Karpas-422 (cell line): Measurements from ENCODE around the gene GRK3. TPM values are rescaled to one million over a fixed set of nuclear protein-coding genes. Genes with fewer than 3 reads are reported as not detected.
"Not testable (repeated sequence)": the region's sequence is repeated elsewhere in the genome, so short reads cannot be mapped to it uniquely, and the experiment has no call there.

Experiments used
- DNase-seq: peaks from one replicate; pipeline ENCODE4 v3.0.0-alpha.2; 2015
- H2AFZ ChIP-seq: fragments of 200-600 bp; sonication (generic); 2 replicates; pipeline ENCODE4 v1.6.1; 2014; ENCODE audit warnings: antibody characterized with exemption, low read length, mixed read lengths
- H3K27ac ChIP-seq: fragments of 200-600 bp; sonication (generic); 2 replicates; pipeline ENCODE4 v1.5.1; 2014; ENCODE audit warnings: mild to moderate bottlenecking, low read length, moderate library complexity
- H3K27me3 ChIP-seq: fragments of 200-600 bp; sonication (generic); 2 replicates; pipeline ENCODE4 v1.6.1; 2014; ENCODE audit warnings: low read length, mixed read lengths
- H3K36me3 ChIP-seq: fragments of 200-600 bp; sonication (generic); 2 replicates; pipeline ENCODE4 v1.6.1; 2014; ENCODE audit warnings: low read length, mixed read lengths; ENCODE audit not compliant: insufficient read depth
- H3K4me1 ChIP-seq: fragments of 200-600 bp; sonication (generic); 2 replicates; pipeline ENCODE4 v1.6.1; 2014; ENCODE audit warnings: mild to moderate bottlenecking, low read length, mixed read lengths
- H3K4me2 ChIP-seq: fragments of 200-600 bp; sonication (generic); 2 replicates; pipeline ENCODE4 v1.6.1; 2014; ENCODE audit warnings: low read length, low read depth, mild to moderate bottlenecking; ENCODE audit not compliant: poor library complexity, severe bottlenecking
- H3K4me3 ChIP-seq: fragments of 200-600 bp; sonication (generic); 2 replicates; pipeline ENCODE4 v1.5.1; 2014; ENCODE audit warnings: mild to moderate bottlenecking, antibody characterized with exemption, low read length, mixed read lengths
- H3K79me2 ChIP-seq: fragments of 200-600 bp; sonication (generic); 2 replicates; pipeline ENCODE4 v1.6.1; 2014; ENCODE audit warnings: mild to moderate bottlenecking, low read length, mixed read lengths
- H3K9ac ChIP-seq: fragments of 200-600 bp; sonication (generic); 2 replicates; pipeline ENCODE4 v1.6.0; 2014; ENCODE audit warnings: low read length
- H3K9me2 ChIP-seq: fragments of 200-600 bp; sonication (generic), shearing (Covaris generic); replicated peaks from 2 replicates; pipeline ENCODE4 v1.6.0; 2014; ENCODE audit warnings: mild to moderate bottlenecking, low read length, moderate library complexity; ENCODE audit not compliant: insufficient read depth
- H3K9me3 ChIP-seq: fragments of 300-700, 200-600 bp; sonication (generic); 2 replicates; pipeline ENCODE4 v1.6.1; 2014; ENCODE audit warnings: low read length, mixed read lengths
- H4K20me1 ChIP-seq: fragments of 200-600 bp; sonication (generic); 2 replicates; pipeline ENCODE4 v1.6.1; 2014; ENCODE audit warnings: mild to moderate bottlenecking, antibody characterized with exemption, low read length, low read depth; ENCODE audit not compliant: insufficient read depth
- total RNA-seq: library from RNA; depleted of rRNA; stranded (reverse); fragments of >200 nt; shearing (Covaris generic); gene quantifications from 2 replicates; pipeline ENCODE4 v1.2.3, GENCODE V29; 2014; ENCODE audit warnings: low replicate concordance

GRK3 gene
- total RNA-seq, 1 experiment from 2014 or later, result 2.0 TPM

GRCh38 chr22:25570486-25570885 lies 6.0 kb downstream of the GRK3 start:
- Histone ChIP-seq H3K9ac (no peak overlapping the region), H3K4me2 (no peak overlapping the region), H3K36me3 (no peaks in the 10 kb centered on the region), H3K27ac (no peak overlapping the region), H3K4me1 (peaks cover 22% of the 10 kb centered on the region), H2AFZ (no peak overlapping the region), H3K9me3 (no peaks in the 10 kb centered on the region), H3K27me3 (no peaks in the 10 kb centered on the region), H3K4me3 (no peak overlapping the region), H3K79me2 (no peaks in the 10 kb centered on the region), H4K20me1 (0 out of 2 replicates have a peak, but pooled peaks cover 4% of the 10 kb centered on the region), H3K9me2 (no peaks in the 10 kb centered on the region)
- no peak for DNase-seq

- not testable (repeated sequence) for H3K27ac ChIP-seq, DNase-seq, H3K9ac ChIP-seq, H3K4me3 ChIP-seq, H4K20me1 ChIP-seq, H3K79me2 ChIP-seq, H3K27me3 ChIP-seq, H3K9me2 ChIP-seq, H3K36me3 ChIP-seq, H2AFZ ChIP-seq, H3K4me2 ChIP-seq, H3K9me3 ChIP-seq
- H3K4me1 ChIP-seq, result peaks cover 10% of the 10 kb centered on the region
Measured at GRCh38 chr22:25571969-25572707, 7.7 kb downstream of the GRK3 start.

DNA sequence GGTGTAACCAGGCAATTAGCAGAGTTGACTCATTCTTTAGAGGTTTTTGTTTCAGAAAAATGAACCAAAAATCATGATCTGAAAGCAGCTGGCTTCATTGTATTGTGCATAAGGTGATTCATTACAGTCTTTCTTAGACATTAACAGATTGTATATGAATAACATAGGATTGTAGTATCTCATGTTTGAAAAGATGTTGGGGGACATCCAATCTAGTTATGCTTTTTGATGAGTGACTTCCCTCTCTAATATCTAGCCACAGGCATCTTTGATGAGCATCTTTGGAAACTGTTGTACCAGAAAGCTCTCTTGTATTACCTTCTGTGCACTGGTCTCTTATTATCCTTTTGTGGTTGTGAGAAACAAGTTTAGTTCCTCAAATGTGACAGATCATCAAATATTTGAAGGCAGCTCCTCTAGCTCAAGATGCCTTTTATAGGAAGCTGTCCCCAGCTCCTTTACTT lies 8.3 kb downstream of the GRK3 start:
- Histone ChIP-seq H2AFZ (no peak overlapping the region), H3K79me2 (no peaks in the 10 kb centered on the region), H3K9me2 (no peaks in the 10 kb centered on the region), H3K27me3 (no peaks in the 10 kb centered on the region), H3K27ac (no peak overlapping the region), H4K20me1 (0 out of 2 replicates have a peak, but pooled peaks cover 4% of the 10 kb centered on the region), H3K9me3 (no peaks in the 10 kb centered on the region), H3K9ac (no peak overlapping the region), H3K36me3 (no peaks in the 10 kb centered on the region), H3K4me2 (no peak overlapping the region), H3K4me3 (no peak overlapping the region), H3K4me1 (peaks cover 6% of the 10 kb centered on the region; the same call in 1 of the 2 replicates)
- no peak for DNase-seq

GRCh38 chr22:25573841-25574240 lies 9.4 kb downstream of the GRK3 start:
- Histone ChIP-seq H3K27me3 (no peaks in the 10 kb centered on the region), H3K27ac (no peak overlapping the region), H3K36me3 (no peaks in the 10 kb centered on the region), H3K9me3 (no peaks in the 10 kb centered on the region), H2AFZ (no peak overlapping the region), H3K4me1 (peaks cover 6% of the 10 kb centered on the region; the same call in 1 of the 2 replicates), H3K9ac (no peak overlapping the region), H3K9me2 (no peaks in the 10 kb centered on the region), H4K20me1 (0 out of 2 replicates have a peak, but pooled peaks cover 4% of the 10 kb centered on the region), H3K4me2 (no peak overlapping the region), H3K79me2 (no peaks in the 10 kb centered on the region), H3K4me3 (no peak overlapping the region)
- DNase-seq, result no peak

DNA sequence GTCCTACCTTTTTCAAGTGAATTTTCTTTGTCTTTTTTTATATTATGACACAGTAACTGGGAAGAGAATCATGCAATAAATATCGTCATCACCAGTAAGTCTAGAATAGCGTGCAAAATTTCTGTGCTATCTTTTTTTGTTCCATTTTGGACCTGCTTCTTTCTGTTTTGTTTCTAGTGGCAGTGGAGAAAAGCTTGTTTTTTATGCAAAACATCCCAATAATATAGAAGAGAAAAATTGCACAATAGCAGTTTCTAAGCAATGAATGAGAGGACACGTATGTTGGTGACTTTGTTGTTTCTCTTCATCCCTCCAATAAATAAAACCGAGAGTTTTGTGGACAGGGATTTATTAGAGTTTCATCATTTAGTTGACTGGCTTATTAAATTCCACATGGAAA lies 10.3 kb downstream of the GRK3 start:
- H3K36me3 ChIP-seq, result no peaks in the 10 kb centered on the region
- no peak for DNase-seq
- H3K79me2 ChIP-seq, result no peaks in the 10 kb centered on the region
- H4K20me1 ChIP-seq, result no peaks in the 10 kb centered on the region
- H3K9me2 ChIP-seq, result no peaks in the 10 kb centered on the region
- H3K9me3 ChIP-seq, result no peaks in the 10 kb centered on the region
- no peak overlapping the region for H3K27ac ChIP-seq
- H3K4me2 ChIP-seq, result no peak overlapping the region
- peaks cover 3% of the 10 kb centered on the region; the same call in 1 of the 2 replicates for H3K4me1 ChIP-seq
- no peaks in the 10 kb centered on the region for H3K27me3 ChIP-seq
- no peak overlapping the region for H3K9ac ChIP-seq
- no peak overlapping the region for H3K4me3 ChIP-seq
- H2AFZ ChIP-seq, result no peak overlapping the region

- H3K36me3 ChIP-seq, H3K27ac ChIP-seq, H3K9me2 ChIP-seq, H3K79me2 ChIP-seq, H3K4me3 ChIP-seq, H3K4me2 ChIP-seq, H2AFZ ChIP-seq, DNase-seq, H3K27me3 ChIP-seq, H3K9me3 ChIP-seq, H3K4me1 ChIP-seq, H3K9ac ChIP-seq, H4K20me1 ChIP-seq: not testable (repeated sequence)
Measured at GRCh38 chr22:25575674-25576392, 11.4 kb downstream of the GRK3 start.

DNA sequence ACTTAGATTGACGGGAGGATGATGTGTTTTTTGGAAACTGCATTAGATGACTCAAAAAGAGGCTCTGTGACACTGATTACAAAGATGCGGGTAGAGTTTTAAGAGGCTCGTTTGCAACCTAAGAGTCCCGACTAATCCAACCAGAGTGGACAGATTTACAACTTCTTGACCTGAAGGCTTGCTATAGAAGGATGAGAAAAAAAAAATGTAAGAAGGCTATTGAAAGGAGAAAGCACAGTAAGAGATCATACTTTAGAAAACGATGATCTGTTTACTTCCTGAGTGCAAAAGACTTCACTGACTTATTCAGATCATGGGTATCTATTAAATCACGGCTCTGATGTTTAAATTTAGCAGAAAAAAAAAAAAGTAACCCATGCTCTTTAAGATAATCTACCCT lies 17.0 kb downstream of the GRK3 start:
- not testable (repeated sequence) for H3K27ac ChIP-seq, H3K9me3 ChIP-seq, H4K20me1 ChIP-seq, H3K4me1 ChIP-seq, H3K36me3 ChIP-seq, H3K4me2 ChIP-seq, DNase-seq, H3K79me2 ChIP-seq, H3K9ac ChIP-seq, H3K9me2 ChIP-seq, H3K27me3 ChIP-seq, H3K4me3 ChIP-seq, H2AFZ ChIP-seq

DNA sequence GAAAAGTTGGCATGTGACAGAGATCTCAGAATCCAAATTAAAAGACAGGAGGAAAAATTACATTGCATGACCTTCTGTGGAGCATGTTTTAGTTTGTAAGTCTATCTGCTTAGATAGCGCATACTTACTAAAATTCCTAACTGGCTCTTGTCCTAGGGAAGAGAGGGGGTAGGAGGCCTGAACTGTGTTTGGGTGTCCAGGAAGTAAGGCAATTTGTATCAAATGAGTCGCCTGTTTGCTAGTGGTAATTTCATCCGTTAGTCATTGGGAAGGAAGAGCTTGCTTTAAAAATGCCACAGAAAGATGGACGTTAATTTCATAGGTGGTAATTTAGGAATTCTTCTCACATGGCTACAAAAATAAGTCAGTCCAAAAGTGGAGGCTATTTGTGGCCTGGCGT lies 18.5 kb downstream of the GRK3 start:
- no peak overlapping the region for H3K4me2 ChIP-seq
- H3K27me3 ChIP-seq, result no peaks in the 10 kb centered on the region

More for the DNA sequence above, 18.5 kb downstream of the GRK3 start:
- Histone ChIP-seq H3K79me2 (no peaks in the 10 kb centered on the region), H3K4me1 (no peaks in the 10 kb centered on the region), H3K9me3 (no peaks in the 10 kb centered on the region), H3K36me3 (no peaks in the 10 kb centered on the region), H3K9ac (no peak overlapping the region), H3K27ac (no peak overlapping the region), H4K20me1 (no peaks in the 10 kb centered on the region), H3K9me2 (no peaks in the 10 kb centered on the region), H2AFZ (no peak overlapping the region), H3K4me3 (no peak overlapping the region)
- no peak for DNase-seq
